ENCODE measurements around the gene TMEM244. TPM values are rescaled to one million over a fixed set of nuclear protein-coding genes. Genes with fewer than 3 reads are reported as not detected.
A peak's percentile ranks its signal among the peaks of the same experiment; 100 is the strongest.
"Not testable (repeated sequence)": the region's sequence is repeated elsewhere in the genome, so short reads cannot be mapped to it uniquely, and the experiment has no call there.

TMEM244 gene
- total RNA-seq, 3 donors from 2014 or later (not counting 1 experiment from before 2014, with no cell fraction given) = not detected

DNA sequence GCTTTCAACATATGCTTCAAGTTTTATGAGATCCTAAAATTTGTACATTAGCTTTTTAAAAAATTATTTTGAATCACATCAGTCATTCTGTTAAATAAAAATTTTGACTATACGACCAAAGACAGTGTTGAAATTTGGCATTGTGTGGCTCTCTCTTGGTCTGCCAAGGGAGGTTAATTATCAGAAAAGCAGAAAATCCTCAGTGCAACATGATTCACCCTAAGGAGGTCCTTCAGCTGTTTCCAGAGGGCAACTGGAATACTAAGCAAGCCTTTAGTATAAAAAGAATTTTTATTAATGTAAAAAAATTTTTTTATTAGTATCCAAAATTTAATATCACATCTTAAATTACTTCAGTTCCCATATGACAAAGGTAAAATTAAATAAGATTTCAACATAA, 23.1 kb upstream of the TMEM244 start:
- ATAC-seq (no peak), DNase-seq (no peak)
- Mint-ChIP-seq H3K36me3 (no peaks in the 10 kb centered on the region), H3K4me3 (no peak overlapping the region), H3K27ac (no peak overlapping the region), H3K4me1 (peaks cover 0 to 6% of the 10 kb centered on the region in 2 donors), H3K27me3 (ENCODE audit: low read depth in 2 of 2) (peaks cover 21 to 31% of the 10 kb centered on the region in 2 donors), H3K9me3 (no peaks in the 10 kb centered on the region)
- no peaks in the 10 kb centered on the region for H3K4me1 ChIP-seq (ENCODE audit: control insufficient read depth, insufficient read depth, low read length)
- H3K27me3 ChIP-seq (ENCODE audit: control insufficient read depth, insufficient read depth, low read length) = no peaks in the 10 kb centered on the region
- WGBS (ENCODE audit: insufficient coverage) = 100% methylated on average over 1 of the region's 1 CpG
- no peak overlapping the region for H3K27ac ChIP-seq (ENCODE audit: low read length)
- no peaks in the 10 kb centered on the region for H3K36me3 ChIP-seq (ENCODE audit: control insufficient read depth, insufficient read depth, low read length)
- TF ChIP-seq, protein P1, sequence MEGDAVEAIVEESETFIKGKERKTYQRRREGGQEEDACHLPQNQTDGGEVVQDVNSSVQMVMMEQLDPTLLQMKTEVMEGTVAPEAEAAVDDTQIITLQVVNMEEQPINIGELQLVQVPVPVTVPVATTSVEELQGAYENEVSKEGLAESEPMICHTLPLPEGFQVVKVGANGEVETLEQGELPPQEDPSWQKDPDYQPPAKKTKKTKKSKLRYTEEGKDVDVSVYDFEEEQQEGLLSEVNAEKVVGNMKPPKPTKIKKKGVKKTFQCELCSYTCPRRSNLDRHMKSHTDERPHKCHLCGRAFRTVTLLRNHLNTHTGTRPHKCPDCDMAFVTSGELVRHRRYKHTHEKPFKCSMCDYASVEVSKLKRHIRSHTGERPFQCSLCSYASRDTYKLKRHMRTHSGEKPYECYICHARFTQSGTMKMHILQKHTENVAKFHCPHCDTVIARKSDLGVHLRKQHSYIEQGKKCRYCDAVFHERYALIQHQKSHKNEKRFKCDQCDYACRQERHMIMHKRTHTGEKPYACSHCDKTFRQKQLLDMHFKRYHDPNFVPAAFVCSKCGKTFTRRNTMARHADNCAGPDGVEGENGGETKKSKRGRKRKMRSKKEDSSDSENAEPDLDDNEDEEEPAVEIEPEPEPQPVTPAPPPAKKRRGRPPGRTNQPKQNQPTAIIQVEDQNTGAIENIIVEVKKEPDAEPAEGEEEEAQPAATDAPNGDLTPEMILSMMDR (IDR thresholded peaks at IDR 0.05) = no peak
- no peaks in the 10 kb centered on the region for H3K9me3 ChIP-seq (ENCODE audit: control insufficient read depth, insufficient read depth, low read length)
- intact Hi-C loops (cut with micrococcal nuclease) = no loop called here
- no peak overlapping the region for H3K4me3 ChIP-seq (ENCODE audit: low read length)

DNA sequence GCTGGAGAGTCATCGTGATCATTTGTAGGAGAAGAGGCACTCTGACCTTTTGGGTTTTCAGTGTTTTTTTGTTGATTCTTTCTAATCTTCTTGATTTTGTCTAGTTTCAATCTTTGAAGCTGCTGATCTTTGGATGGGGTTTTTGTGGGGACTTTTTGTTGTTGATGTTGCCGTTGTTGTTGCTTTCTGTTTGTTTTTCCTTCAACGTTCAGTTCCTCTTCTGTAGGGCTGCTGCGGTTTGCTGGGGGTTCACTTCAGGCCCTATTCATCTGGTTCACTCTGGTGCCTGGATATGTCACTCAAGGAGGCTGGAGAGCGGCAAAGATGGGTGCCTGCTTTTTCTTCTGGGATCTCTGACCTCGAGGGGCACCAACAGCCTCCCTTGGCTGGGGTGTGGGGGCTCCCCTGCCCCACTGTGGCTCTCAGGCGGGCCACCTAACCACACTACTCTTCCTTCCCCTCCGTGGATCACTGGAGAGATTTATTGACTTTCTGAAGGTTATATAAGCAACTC, 21.5 kb upstream of the TMEM244 start:
- 16% methylated on average over 6 of the region's 8 CpGs for WGBS (ENCODE audit: insufficient coverage)
- Mint-ChIP-seq H3K4me3 (no peak overlapping the region), H3K27ac (no peak overlapping the region), H3K36me3 (no peaks in the 10 kb centered on the region), H3K27me3 (ENCODE audit: low read depth in 2 of 2) (peaks cover 25 to 31% of the 10 kb centered on the region in 2 donors), H3K9me3 (no peaks in the 10 kb centered on the region), H3K4me1 (peaks cover 0 to 6% of the 10 kb centered on the region in 2 donors)
- no peaks in the 10 kb centered on the region for H3K27me3 ChIP-seq (ENCODE audit: control insufficient read depth, insufficient read depth, low read length)
- intact Hi-C loops (cut with micrococcal nuclease) = no loop called here
- H3K27ac ChIP-seq (ENCODE audit: low read length) = no peak overlapping the region
- no peaks in the 10 kb centered on the region for H3K4me1 ChIP-seq (ENCODE audit: control insufficient read depth, insufficient read depth, low read length)
- no peak overlapping the region for H3K4me3 ChIP-seq (ENCODE audit: low read length)
- no peak for ATAC-seq
- TF ChIP-seq, protein P1 (IDR thresholded peaks at IDR 0.05) = no peak
- H3K9me3 ChIP-seq (ENCODE audit: control insufficient read depth, insufficient read depth, low read length) = no peaks in the 10 kb centered on the region
- DNase-seq = peak in 1 of 2 donors; percentile 10
- no peaks in the 10 kb centered on the region for H3K36me3 ChIP-seq (ENCODE audit: control insufficient read depth, insufficient read depth, low read length)

- H3K9me3 ChIP-seq (ENCODE audit: control insufficient read depth, insufficient read depth, low read length); H3K4me3 ChIP-seq (ENCODE audit: low read length); H3K27me3 ChIP-seq (ENCODE audit: control insufficient read depth, insufficient read depth, low read length); H3K4me1 ChIP-seq (ENCODE audit: control insufficient read depth, insufficient read depth, low read length); H3K36me3 ChIP-seq (ENCODE audit: control insufficient read depth, insufficient read depth, low read length); H3K27ac Mint-ChIP-seq; intact Hi-C loops (cut with micrococcal nuclease); H3K36me3 Mint-ChIP-seq; H3K4me1 Mint-ChIP-seq; H3K4me3 Mint-ChIP-seq; H3K27ac ChIP-seq (ENCODE audit: low read length); H3K9me3 Mint-ChIP-seq; ATAC-seq; DNase-seq: not testable (repeated sequence)
- peaks cover 25 to 28% of the 10 kb centered on the region in 2 donors for H3K27me3 Mint-ChIP-seq (ENCODE audit: low read depth in 2 of 2)
- 100% methylated on average over 1 of the region's 1 CpG for WGBS (ENCODE audit: insufficient coverage)
Measured at GRCh38 chr6:129877894-129878293, 16.8 kb upstream of the TMEM244 start.

GRCh38 chr6:129875610-129876520, 14.8 kb upstream of the TMEM244 start:
- no peaks in the 10 kb centered on the region for H3K4me1 Mint-ChIP-seq
- H3K27ac ChIP-seq (ENCODE audit: low read length) = no peak overlapping the region
- H3K9me3 Mint-ChIP-seq = no peaks in the 10 kb centered on the region
- H3K36me3 Mint-ChIP-seq = no peaks in the 10 kb centered on the region
- peaks cover 19 to 20% of the 10 kb centered on the region in 2 donors for H3K27me3 Mint-ChIP-seq (ENCODE audit: low read depth in 2 of 2)
- WGBS (ENCODE audit: insufficient coverage) = no CpG with 5 or more reads among the region's 6 CpGs
- no peaks in the 10 kb centered on the region for H3K27me3 ChIP-seq (ENCODE audit: control insufficient read depth, insufficient read depth, low read length)
- intact Hi-C loops (cut with micrococcal nuclease) = no loop called here
- H3K4me1 ChIP-seq (ENCODE audit: control insufficient read depth, insufficient read depth, low read length) = no peaks in the 10 kb centered on the region
- H3K4me3 ChIP-seq (ENCODE audit: low read length) = no peak overlapping the region
- no peak for DNase-seq
- no peaks in the 10 kb centered on the region for H3K36me3 ChIP-seq (ENCODE audit: control insufficient read depth, insufficient read depth, low read length)
- no peak for ATAC-seq
- no peak overlapping the region for H3K4me3 Mint-ChIP-seq
- TF ChIP-seq, protein P1 (IDR thresholded peaks at IDR 0.05) = no peak
- H3K27ac Mint-ChIP-seq = no peak overlapping the region
- H3K9me3 ChIP-seq (ENCODE audit: control insufficient read depth, insufficient read depth, low read length) = no peaks in the 10 kb centered on the region
